Cortex of kidney (tissue), 1 donor: ENCODE measurements around the gene BCL2L1.

Source experiments
- DNase-seq: peaks from one replicate; lab custom pipeline; 2025; lab: John Stamatoyannopoulos, UW

BCL2L1 gene

GRCh38 chr20:31723319-31724078 lies 831 bp upstream of the BCL2L1 start:
- peak; percentile 94 for DNase-seq

GRCh38 chr20:31723069-31723318 lies 326 bp upstream of the BCL2L1 start:
- DNase-seq = no peak

- DNase-seq = no peak
Observed at GRCh38 chr20:31721408-31722256, 1.0 kb downstream of the BCL2L1 start.

- DNase-seq = no peak
Observed at GRCh38 chr20:31720486-31721407, 1.9 kb downstream of the BCL2L1 start.

GRCh38 chr20:31719644-31720485 lies 2.8 kb downstream of the BCL2L1 start:
- no peak for DNase-seq

- DNase-seq = no peak
Observed at GRCh38 chr20:31718952-31719643, 3.6 kb downstream of the BCL2L1 start.

- no peak for DNase-seq
Observed at GRCh38 chr20:31717478-31718201, 5.0 kb downstream of the BCL2L1 start.

GRCh38 chr20:31716818-31717477 lies 5.7 kb downstream of the BCL2L1 start:
- no peak for DNase-seq

GRCh38 chr20:31716351-31716750 lies 6.3 kb downstream of the BCL2L1 start:
- no peak for DNase-seq

- DNase-seq = no peak
Observed at GRCh38 chr20:31715766-31716165, 6.9 kb downstream of the BCL2L1 start.

- no peak for DNase-seq
Observed at GRCh38 chr20:31713312-31714273, 9.1 kb downstream of the BCL2L1 start.

GRCh38 chr20:31712564-31713311 lies 9.9 kb downstream of the BCL2L1 start:
- DNase-seq = no peak

- DNase-seq = no peak
Observed at GRCh38 chr20:31712112-31712553, 10.5 kb downstream of the BCL2L1 start.

- no peak for DNase-seq
Observed at GRCh38 chr20:31711179-31712111, 11.2 kb downstream of the BCL2L1 start.

GRCh38 chr20:31710423-31711108 lies 12.1 kb downstream of the BCL2L1 start:
- no peak for DNase-seq

- DNase-seq = no peak
Observed at GRCh38 chr20:31709939-31710338, 12.7 kb downstream of the BCL2L1 start.
